ENCODE measurements around the gene ZNF239.
"Not testable (repeated sequence)": the region's sequence is repeated elsewhere in the genome, so short reads cannot be mapped to it uniquely, and the experiment has no call there.

The ZNF239 gene

GRCh38 chr10:43599333-43599732, 24.9 kb upstream of the ZNF239 start:
- Histone ChIP-seq H3K4me1 (ENCODE audit: control insufficient read depth, insufficient read depth, low read length, poor library complexity, severe bottlenecking) (no peaks in the 10 kb centered on the region), H3K27ac (ENCODE audit: low read depth, low read length, severe bottlenecking) (no peak overlapping the region), H3K36me3 (ENCODE audit: control insufficient read depth, insufficient read depth, low read length) (no peaks in the 10 kb centered on the region), H3K4me3 (ENCODE audit: extremely low read depth, insufficient read depth, low read length, poor library complexity, severe bottlenecking) (no peak overlapping the region), H3K9me3 (ENCODE audit: control insufficient read depth, low read length) (no peaks in the 10 kb centered on the region)
- WGBS, 2 experiments (ENCODE audit: insufficient coverage in 2 of 2), result 80% methylated on average over 1 of the region's 2 CpGs; no CpG with 5 or more reads in 1 of the 2 experiments

GRCh38 chr10:43598446-43598845, 24.0 kb upstream of the ZNF239 start:
- H3K4me1 ChIP-seq (ENCODE audit: control insufficient read depth, insufficient read depth, low read length, poor library complexity, severe bottlenecking), result no peaks in the 10 kb centered on the region
- no peaks in the 10 kb centered on the region for H3K36me3 ChIP-seq (ENCODE audit: control insufficient read depth, insufficient read depth, low read length)
- 72 to 80% methylated on average over 1 to 2 of the region's 2 CpGs for WGBS, 2 experiments (ENCODE audit: insufficient coverage in 2 of 2)
- H3K27ac ChIP-seq (ENCODE audit: low read depth, low read length, severe bottlenecking), result no peak overlapping the region
- no peak overlapping the region for H3K4me3 ChIP-seq (ENCODE audit: extremely low read depth, insufficient read depth, low read length, poor library complexity, severe bottlenecking)
- no peaks in the 10 kb centered on the region for H3K9me3 ChIP-seq (ENCODE audit: control insufficient read depth, low read length)

GRCh38 chr10:43596546-43596945, 22.1 kb upstream of the ZNF239 start:
- H3K4me1 ChIP-seq (ENCODE audit: control insufficient read depth, insufficient read depth, low read length, poor library complexity, severe bottlenecking), result no peaks in the 10 kb centered on the region
- H3K27ac ChIP-seq (ENCODE audit: low read depth, low read length, severe bottlenecking), result no peak overlapping the region
- H3K4me3 ChIP-seq (ENCODE audit: extremely low read depth, insufficient read depth, low read length, poor library complexity, severe bottlenecking), result no peak overlapping the region
- WGBS, 2 experiments (ENCODE audit: insufficient coverage in 2 of 2), result 100% methylated on average over 4 of the region's 4 CpGs; no CpG with 5 or more reads in 1 of the 2 experiments
- peaks cover 7% of the 10 kb centered on the region for H3K9me3 ChIP-seq (ENCODE audit: control insufficient read depth, low read length)
- no peaks in the 10 kb centered on the region for H3K36me3 ChIP-seq (ENCODE audit: control insufficient read depth, insufficient read depth, low read length)

GRCh38 chr10:43595739-43596298, 21.4 kb upstream of the ZNF239 start:
- H3K4me1 ChIP-seq (ENCODE audit: control insufficient read depth, insufficient read depth, low read length, poor library complexity, severe bottlenecking), result no peaks in the 10 kb centered on the region
- no peak overlapping the region for H3K4me3 ChIP-seq (ENCODE audit: extremely low read depth, insufficient read depth, low read length, poor library complexity, severe bottlenecking)
- WGBS, 2 experiments (ENCODE audit: insufficient coverage in 2 of 2), result 78 to 93% methylated on average over 3 to 4 of the region's 7 CpGs
- H3K27ac ChIP-seq (ENCODE audit: low read depth, low read length, severe bottlenecking), result no peak overlapping the region
- H3K9me3 ChIP-seq (ENCODE audit: control insufficient read depth, low read length), result peaks cover 12% of the 10 kb centered on the region
- no peaks in the 10 kb centered on the region for H3K36me3 ChIP-seq (ENCODE audit: control insufficient read depth, insufficient read depth, low read length)

DNA sequence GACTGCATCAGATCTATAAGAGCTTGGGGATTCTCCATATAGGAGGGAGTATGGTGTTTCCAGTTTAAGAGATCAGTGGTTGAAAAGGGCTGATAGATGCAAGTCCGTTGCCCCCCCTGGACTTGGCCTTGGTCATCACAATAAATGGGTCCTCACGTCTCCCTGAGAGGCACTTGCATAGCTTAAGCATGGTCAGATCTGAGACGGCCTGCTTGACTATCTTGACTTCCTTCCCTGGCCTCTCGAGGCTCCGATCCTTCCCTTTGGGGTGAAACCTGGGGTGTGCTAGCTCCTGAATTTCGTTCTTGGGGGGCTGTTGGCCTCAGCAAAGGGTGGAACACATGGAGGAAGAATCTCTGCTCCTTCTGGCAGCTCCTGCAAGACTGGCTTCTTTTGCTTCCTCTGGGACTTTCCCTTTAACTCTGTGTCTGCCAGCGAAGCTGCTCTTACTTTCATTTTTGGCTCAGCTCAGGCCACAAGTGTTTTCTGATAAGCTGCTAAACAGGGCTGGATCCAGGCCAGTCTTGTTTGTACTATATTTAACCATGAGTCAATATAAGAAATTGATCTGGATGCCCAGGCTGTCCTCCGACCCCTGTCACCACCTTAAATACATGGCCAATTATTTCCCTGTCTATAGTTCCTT, 20.7 kb upstream of the ZNF239 start:
- no peak overlapping the region for H3K27ac ChIP-seq (ENCODE audit: low read depth, low read length, severe bottlenecking)
- H3K4me1 ChIP-seq (ENCODE audit: control insufficient read depth, insufficient read depth, low read length, poor library complexity, severe bottlenecking), result no peaks in the 10 kb centered on the region
- no peak overlapping the region for H3K4me3 ChIP-seq (ENCODE audit: extremely low read depth, insufficient read depth, low read length, poor library complexity, severe bottlenecking)
- no peaks in the 10 kb centered on the region for H3K36me3 ChIP-seq (ENCODE audit: control insufficient read depth, insufficient read depth, low read length)
- H3K9me3 ChIP-seq (ENCODE audit: control insufficient read depth, low read length), result peaks cover 12% of the 10 kb centered on the region
- 81 to 94% methylated on average over 5 to 6 of the region's 8 CpGs for WGBS, 2 experiments (ENCODE audit: insufficient coverage in 2 of 2)

DNA sequence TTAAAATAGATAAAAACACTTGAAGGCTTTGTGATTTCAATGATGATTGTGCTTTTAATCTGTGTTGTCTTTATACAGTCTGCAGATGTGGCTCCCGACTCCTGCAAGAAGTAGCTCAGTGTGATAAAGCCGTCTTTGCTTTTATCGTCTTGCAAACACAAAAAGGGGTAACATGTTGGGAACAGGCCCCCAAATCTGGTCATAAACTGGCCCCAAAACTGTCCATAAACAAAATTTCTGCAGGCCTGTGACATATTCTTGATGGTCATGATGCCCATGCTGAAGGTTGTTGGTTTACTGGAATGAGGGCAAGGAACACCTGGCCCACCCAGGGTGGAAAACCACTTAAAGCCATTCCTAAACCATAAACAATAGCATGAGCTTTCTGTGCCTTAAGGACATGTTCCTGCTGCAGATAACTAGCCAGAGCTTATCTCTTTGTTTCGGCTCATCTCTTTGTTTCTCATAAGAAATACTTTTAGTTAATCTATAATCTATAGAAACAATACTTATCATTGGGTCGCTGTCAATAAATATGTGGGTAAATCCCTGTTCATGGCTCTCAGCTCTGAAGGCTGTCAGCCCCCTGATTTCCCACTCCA, 17.0 kb upstream of the ZNF239 start:
- Histone ChIP-seq H3K4me1 (ENCODE audit: control insufficient read depth, insufficient read depth, low read length, poor library complexity, severe bottlenecking) (no peaks in the 10 kb centered on the region), H3K9me3 (ENCODE audit: control insufficient read depth, low read length) (peaks cover 12% of the 10 kb centered on the region), H3K36me3 (ENCODE audit: control insufficient read depth, insufficient read depth, low read length) (no peaks in the 10 kb centered on the region), H3K27ac (ENCODE audit: low read depth, low read length, severe bottlenecking) (no peak overlapping the region), H3K4me3 (ENCODE audit: extremely low read depth, insufficient read depth, low read length, poor library complexity, severe bottlenecking) (no peak overlapping the region)
- WGBS, 2 experiments (ENCODE audit: insufficient coverage in 2 of 2), result 92 to 96% methylated on average over 3 of the region's 5 CpGs

DNA sequence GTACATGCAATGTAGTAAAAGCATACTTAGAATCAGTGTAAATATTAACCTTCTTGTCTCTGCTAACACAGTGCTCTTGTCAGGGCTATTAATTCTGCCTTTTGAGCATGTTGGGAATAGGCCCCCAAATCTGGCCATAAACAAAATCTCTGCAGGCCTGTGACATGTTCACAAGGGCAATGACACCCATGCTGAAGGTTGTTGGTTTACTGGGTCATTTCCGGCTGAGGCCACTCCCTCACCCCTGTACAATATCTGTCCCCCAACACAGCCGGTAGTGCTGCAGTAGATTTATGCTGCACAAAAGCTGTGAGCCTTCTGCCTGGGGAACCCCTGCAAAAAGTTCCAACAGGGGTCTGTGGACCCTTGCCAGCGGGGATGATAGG, 12.3 kb upstream of the ZNF239 start:
- not testable (repeated sequence) for H3K4me1 ChIP-seq (ENCODE audit: control insufficient read depth, insufficient read depth, low read length, poor library complexity, severe bottlenecking); H3K27ac ChIP-seq (ENCODE audit: low read depth, low read length, severe bottlenecking); H3K9me3 ChIP-seq (ENCODE audit: control insufficient read depth, low read length); H3K36me3 ChIP-seq (ENCODE audit: control insufficient read depth, insufficient read depth, low read length); H3K4me3 ChIP-seq (ENCODE audit: extremely low read depth, insufficient read depth, low read length, poor library complexity, severe bottlenecking)
- WGBS, 2 experiments (ENCODE audit: insufficient coverage in 2 of 2), result 66% methylated on average over 2 of the region's 3 CpGs; no CpG with 5 or more reads in 1 of the 2 experiments

- WGBS, 2 experiments (ENCODE audit: insufficient coverage in 2 of 2), result 79 to 83% methylated on average over 7 to 8 of the region's 9 CpGs
- peaks cover 5% of the 10 kb centered on the region for H3K4me1 ChIP-seq (ENCODE audit: control insufficient read depth, insufficient read depth, low read length, poor library complexity, severe bottlenecking)
- no peaks in the 10 kb centered on the region for H3K36me3 ChIP-seq (ENCODE audit: control insufficient read depth, insufficient read depth, low read length)
- no peak overlapping the region for H3K4me3 ChIP-seq (ENCODE audit: extremely low read depth, insufficient read depth, low read length, poor library complexity, severe bottlenecking)
- no peak overlapping the region for H3K27ac ChIP-seq (ENCODE audit: low read depth, low read length, severe bottlenecking)
- H3K9me3 ChIP-seq (ENCODE audit: control insufficient read depth, low read length), result peaks cover 2% of the 10 kb centered on the region
These were observed 11.7 kb upstream of the ZNF239 start for GRCh38 chr10:43585981-43586729.

GRCh38 chr10:43585046-43585445, 10.6 kb upstream of the ZNF239 start:
- 89 to 100% methylated on average over 4 to 5 of the region's 5 CpGs for WGBS, 2 experiments (ENCODE audit: insufficient coverage in 2 of 2)
- H3K36me3 ChIP-seq (ENCODE audit: control insufficient read depth, insufficient read depth, low read length), result no peaks in the 10 kb centered on the region
- no peak overlapping the region for H3K4me3 ChIP-seq (ENCODE audit: extremely low read depth, insufficient read depth, low read length, poor library complexity, severe bottlenecking)
- H3K9me3 ChIP-seq (ENCODE audit: control insufficient read depth, low read length), result no peaks in the 10 kb centered on the region
- H3K27ac ChIP-seq (ENCODE audit: low read depth, low read length, severe bottlenecking), result no peak overlapping the region
- peaks cover 5% of the 10 kb centered on the region for H3K4me1 ChIP-seq (ENCODE audit: control insufficient read depth, insufficient read depth, low read length, poor library complexity, severe bottlenecking)

GRCh38 chr10:43584051-43584450, 9.6 kb upstream of the ZNF239 start:
- H3K4me3 ChIP-seq (ENCODE audit: extremely low read depth, insufficient read depth, low read length, poor library complexity, severe bottlenecking), result no peak overlapping the region
- WGBS, 2 experiments (ENCODE audit: insufficient coverage in 2 of 2), result 92 to 95% methylated on average over 4 of the region's 4 CpGs
- peaks cover 5% of the 10 kb centered on the region for H3K4me1 ChIP-seq (ENCODE audit: control insufficient read depth, insufficient read depth, low read length, poor library complexity, severe bottlenecking)

More at GRCh38 chr10:43584051-43584450, 9.6 kb upstream of the ZNF239 start:
- Histone ChIP-seq H3K27ac (ENCODE audit: low read depth, low read length, severe bottlenecking) (no peak overlapping the region), H3K36me3 (ENCODE audit: control insufficient read depth, insufficient read depth, low read length) (no peaks in the 10 kb centered on the region), H3K9me3 (ENCODE audit: control insufficient read depth, low read length) (no peaks in the 10 kb centered on the region)

Data from mesodermal cell (in vitro differentiated cells).